ENCODE data around the gene SRGAP3. TPM values are rescaled to one million over a fixed set of nuclear protein-coding genes. Genes with fewer than 3 reads are reported as not detected.

The SRGAP3 gene
- total and polyA plus RNA-seq, 10 of the 15 experiments (the other 5 are each of a cell fraction or from before 2014, with no cell fraction given), result 0.32 to 1.7 (median 0.99) TPM

DNA sequence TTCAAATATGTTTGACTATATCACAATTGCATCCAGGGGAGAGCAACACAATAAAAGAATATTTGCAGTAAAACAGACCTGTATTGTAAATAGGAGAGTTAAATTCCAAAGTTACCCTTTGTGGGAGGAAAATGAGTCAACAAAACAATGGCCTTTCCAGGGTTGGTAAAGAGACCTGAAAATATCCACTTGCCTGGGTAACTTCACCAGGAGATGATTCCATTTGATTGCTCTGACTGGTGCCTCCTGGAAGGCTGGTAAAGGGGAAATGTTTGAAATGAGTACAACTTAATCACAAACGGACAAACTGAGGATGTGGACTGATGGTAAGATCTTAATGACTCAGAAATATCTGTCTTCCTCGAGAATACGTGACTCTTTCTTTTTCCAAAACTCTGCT is 43.6 kb upstream of the SRGAP3 start:
- DNase-seq (ENCODE audit: low read depth, low spot score) (no peak), ATAC-seq (no peak), FAIRE-seq (no peak)
- BruUV-seq (replicated peaks), result no TSS peak
- POLR2A ChIA-PET, result no interaction called here
- no peaks in the 10 kb centered on the region for H3K79me2 ChIP-seq (ENCODE audit: control insufficient read depth, insufficient read depth, low read length)
- no peak overlapping the region for H3K27ac ChIP-seq (ENCODE audit: control insufficient read depth, insufficient read depth)
- CTCF ChIA-PET, result no interaction called here
- SMC1A ChIA-PET (ENCODE audit: uncharacterized antibody, unreplicated experiment), result no interaction called here
- H3K9ac ChIP-seq (ENCODE audit: control insufficient read depth, insufficient read depth, low read length), result no peak overlapping the region
- H2AFZ ChIP-seq (ENCODE audit: control insufficient read depth, low read depth, low read length), result no peak overlapping the region
- no peak overlapping the region for H3K4me2 ChIP-seq (ENCODE audit: control insufficient read depth, insufficient read depth)
- no peak overlapping the region for H3K4me3 ChIP-seq
- H3K36me3 ChIP-seq (ENCODE audit: control insufficient read depth in 2 of 2, insufficient read depth in 2 of 2, low read length in 1 of 2), result no peaks in the 10 kb centered on the region
- no peaks in the 10 kb centered on the region for H3K4me1 ChIP-seq (ENCODE audit: control insufficient read depth, insufficient read depth, low read length)
- H3K27me3 ChIP-seq (replicated peaks in 1 of 2; ENCODE audit: control insufficient read depth in 2 of 2, insufficient read depth in 2 of 2, low read length in 1 of 2), result no peaks in the 10 kb centered on the region
- intact Hi-C loops (cut with micrococcal nuclease; ENCODE audit: unreplicated experiment), result no loop called here
- no peaks in the 10 kb centered on the region for H3K9me3 ChIP-seq (replicated peaks; ENCODE audit: control insufficient read depth, insufficient read depth, low read length)
- 45% methylated on average over 3 of the region's 3 CpGs for WGBS (ENCODE audit: insufficient coverage, insufficient replicate concordance, low lambda C conversion rate, missing lambda C conversion rate)
- in situ Hi-C loops (cut with MboI), result no loop called here
- RAD21 ChIA-PET (ENCODE audit: unreplicated experiment), result no interaction called here
- TF ChIP-seq MTA2 (IDR thresholded peaks at IDR 0.05; ENCODE audit: low read depth) (no peak), SMAD5 (IDR thresholded peaks at IDR 0.05; ENCODE audit: low read depth) (no peak), POLR2AphosphoS2 (IDR thresholded peaks at IDR 0.05; ENCODE audit: low read depth, low read length) (no peak), POU2F2 (IDR thresholded peaks at IDR 0.05; ENCODE audit: borderline replicate concordance, low read depth, low read length) (no peak), SREBF1 (IDR thresholded peaks at IDR 0.05; ENCODE audit: low read length) (no peak), MYB (IDR thresholded peaks at IDR 0.05; ENCODE audit: borderline replicate concordance, low read depth, low read length) (no peak), TCF12 (IDR thresholded peaks at IDR 0.05; ENCODE audit: low read depth, low read length) (no peak), GATAD2B (conservative IDR thresholded peaks at IDR 0.05; ENCODE audit: low read depth) (no peak), IKZF1 (conservative IDR thresholded peaks at IDR 0.05) (no peak), NRF1 (conservative IDR thresholded peaks at IDR 0.05; ENCODE audit: low read depth, low read length) (no peak), SREBF2 (IDR thresholded peaks at IDR 0.05; ENCODE audit: low read length) (no peak), POLR2AphosphoS5 (IDR thresholded peaks at IDR 0.05; ENCODE audit: low read length) (no peak), IRF4 (IDR thresholded peaks at IDR 0.05; ENCODE audit: low read depth, low read length) (no peak), TAF1 (IDR thresholded peaks at IDR 0.05; ENCODE audit: borderline replicate concordance, low read depth, low read length) (no peak), NBN (IDR thresholded peaks at IDR 0.05) (no peak), ATF7 (IDR thresholded peaks at IDR 0.05; ENCODE audit: low read depth) (no peak)
- TF ChIP-seq, protein P1, sequence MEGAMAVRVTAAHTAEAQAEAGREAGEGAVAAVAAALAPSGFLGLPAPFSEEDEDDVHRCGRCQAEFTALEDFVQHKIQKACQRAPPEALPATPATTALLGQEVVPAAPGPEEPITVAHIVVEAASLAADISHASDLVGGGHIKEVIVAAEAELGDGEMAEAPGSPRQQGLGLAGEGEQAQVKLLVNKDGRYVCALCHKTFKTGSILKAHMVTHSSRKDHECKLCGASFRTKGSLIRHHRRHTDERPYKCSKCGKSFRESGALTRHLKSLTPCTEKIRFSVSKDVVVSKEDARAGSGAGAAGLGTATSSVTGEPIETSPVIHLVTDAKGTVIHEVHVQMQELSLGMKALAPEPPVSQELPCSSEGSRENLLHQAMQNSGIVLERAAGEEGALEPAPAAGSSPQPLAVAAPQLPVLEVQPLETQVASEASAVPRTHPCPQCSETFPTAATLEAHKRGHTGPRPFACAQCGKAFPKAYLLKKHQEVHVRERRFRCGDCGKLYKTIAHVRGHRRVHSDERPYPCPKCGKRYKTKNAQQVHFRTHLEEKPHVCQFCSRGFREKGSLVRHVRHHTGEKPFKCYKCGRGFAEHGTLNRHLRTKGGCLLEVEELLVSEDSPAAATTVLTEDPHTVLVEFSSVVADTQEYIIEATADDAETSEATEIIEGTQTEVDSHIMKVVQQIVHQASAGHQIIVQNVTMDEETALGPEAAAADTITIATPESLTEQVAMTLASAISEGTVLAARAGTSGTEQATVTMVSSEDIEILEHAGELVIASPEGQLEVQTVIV (IDR thresholded peaks at IDR 0.05; ENCODE audit: borderline replicate concordance, partially characterized antibody), result no peak
- TF ChIP-seq, protein P2, sequence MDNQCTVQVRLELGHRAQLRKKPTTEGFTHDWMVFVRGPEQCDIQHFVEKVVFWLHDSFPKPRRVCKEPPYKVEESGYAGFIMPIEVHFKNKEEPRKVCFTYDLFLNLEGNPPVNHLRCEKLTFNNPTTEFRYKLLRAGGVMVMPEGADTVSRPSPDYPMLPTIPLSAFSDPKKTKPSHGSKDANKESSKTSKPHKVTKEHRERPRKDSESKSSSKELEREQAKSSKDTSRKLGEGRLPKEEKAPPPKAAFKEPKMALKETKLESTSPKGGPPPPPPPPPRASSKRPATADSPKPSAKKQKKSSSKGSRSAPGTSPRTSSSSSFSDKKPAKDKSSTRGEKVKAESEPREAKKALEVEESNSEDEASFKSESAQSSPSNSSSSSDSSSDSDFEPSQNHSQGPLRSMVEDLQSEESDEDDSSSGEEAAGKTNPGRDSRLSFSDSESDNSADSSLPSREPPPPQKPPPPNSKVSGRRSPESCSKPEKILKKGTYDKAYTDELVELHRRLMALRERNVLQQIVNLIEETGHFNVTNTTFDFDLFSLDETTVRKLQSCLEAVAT (IDR thresholded peaks at IDR 0.05), result no peak
- TF ChIP-seq, protein P3, sequence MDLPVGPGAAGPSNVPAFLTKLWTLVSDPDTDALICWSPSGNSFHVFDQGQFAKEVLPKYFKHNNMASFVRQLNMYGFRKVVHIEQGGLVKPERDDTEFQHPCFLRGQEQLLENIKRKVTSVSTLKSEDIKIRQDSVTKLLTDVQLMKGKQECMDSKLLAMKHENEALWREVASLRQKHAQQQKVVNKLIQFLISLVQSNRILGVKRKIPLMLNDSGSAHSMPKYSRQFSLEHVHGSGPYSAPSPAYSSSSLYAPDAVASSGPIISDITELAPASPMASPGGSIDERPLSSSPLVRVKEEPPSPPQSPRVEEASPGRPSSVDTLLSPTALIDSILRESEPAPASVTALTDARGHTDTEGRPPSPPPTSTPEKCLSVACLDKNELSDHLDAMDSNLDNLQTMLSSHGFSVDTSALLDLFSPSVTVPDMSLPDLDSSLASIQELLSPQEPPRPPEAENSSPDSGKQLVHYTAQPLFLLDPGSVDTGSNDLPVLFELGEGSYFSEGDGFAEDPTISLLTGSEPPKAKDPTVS (IDR thresholded peaks at IDR 0.05; ENCODE audit: low read depth, low read length), result no peak
- H4K20me1 ChIP-seq (ENCODE audit: control insufficient read depth, insufficient read depth), result no peaks in the 10 kb centered on the region
